ENCODE measurements around the gene ADGRG7.
"Not testable (repeated sequence)": the region's sequence is repeated elsewhere in the genome, so short reads cannot be mapped to it uniquely, and the experiment has no call there.

The ADGRG7 gene

DNA sequence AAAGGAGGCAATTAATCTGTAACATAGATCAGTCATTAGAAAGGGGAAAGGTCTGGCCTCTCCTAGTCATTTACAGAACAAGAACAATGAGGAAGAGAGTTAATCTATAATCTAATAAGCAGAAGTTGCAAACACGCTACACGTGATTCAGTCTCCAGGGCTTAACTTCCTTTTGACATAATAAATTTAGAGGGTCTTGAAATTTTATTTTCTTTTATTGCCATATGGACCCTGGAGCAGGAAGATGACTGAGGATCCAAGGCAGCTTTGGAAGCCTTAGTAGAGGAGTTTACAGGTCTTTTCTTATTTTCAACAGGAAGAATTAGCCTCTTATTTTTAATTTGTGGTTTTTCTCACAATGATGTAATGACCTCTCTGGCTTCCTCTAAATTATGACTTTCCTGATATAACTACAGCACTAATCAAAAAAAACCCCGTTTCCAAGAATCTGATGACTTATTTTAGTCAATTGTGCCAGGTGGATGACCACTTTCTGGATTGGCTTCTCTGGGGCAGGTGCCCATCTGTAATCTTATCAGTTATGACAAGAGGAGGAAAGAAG lies 32.2 kb downstream of the ADGRG7 start:
- FAIRE-seq: no peak

DNA sequence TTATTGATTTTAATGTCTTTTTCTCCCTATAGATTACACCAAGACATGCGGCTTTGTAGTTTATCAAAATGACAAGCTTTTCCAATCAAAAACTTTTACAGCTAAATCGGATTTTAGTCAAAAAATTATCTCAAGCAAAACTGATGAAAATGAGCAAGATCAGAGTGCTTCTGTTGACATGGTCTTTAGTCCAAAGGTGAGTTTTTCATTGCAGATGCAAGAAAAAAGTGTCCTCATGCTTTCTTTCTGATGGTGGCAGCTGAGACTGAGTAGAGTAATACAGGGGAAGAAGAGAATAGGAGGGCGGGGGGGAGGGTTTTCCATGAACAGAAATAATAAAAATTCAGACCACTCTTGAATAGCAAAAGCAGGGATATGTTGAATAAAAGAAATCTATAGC lies 36.5 kb downstream of the ADGRG7 start:
- DNase-seq (ENCODE audit: low spot score) (no peak), FAIRE-seq (no peak)

More for the DNA sequence above, 32.2 kb downstream of the ADGRG7 start:
- no peak for DNase-seq (ENCODE audit: low spot score)

DNA sequence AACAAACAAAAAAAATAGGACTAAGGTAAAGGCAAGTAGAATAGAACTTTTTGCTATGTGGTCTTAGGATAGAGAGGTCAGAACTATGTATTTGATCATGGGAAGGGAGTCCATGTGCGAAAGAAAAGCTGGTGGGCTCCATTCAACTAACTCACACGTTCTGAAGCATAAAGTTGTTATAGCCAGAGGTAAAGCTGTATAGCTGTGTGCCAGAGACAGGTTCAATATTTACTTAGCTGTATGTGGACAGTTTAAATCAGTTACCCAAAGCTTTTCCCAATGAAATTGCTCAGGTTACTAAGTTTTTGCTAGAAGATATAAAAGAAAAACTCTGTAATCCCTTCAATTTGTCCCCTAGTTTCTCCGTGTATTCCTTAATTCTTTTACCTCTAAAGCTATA lies 37.8 kb downstream of the ADGRG7 start:
- no peak for FAIRE-seq

DNA sequence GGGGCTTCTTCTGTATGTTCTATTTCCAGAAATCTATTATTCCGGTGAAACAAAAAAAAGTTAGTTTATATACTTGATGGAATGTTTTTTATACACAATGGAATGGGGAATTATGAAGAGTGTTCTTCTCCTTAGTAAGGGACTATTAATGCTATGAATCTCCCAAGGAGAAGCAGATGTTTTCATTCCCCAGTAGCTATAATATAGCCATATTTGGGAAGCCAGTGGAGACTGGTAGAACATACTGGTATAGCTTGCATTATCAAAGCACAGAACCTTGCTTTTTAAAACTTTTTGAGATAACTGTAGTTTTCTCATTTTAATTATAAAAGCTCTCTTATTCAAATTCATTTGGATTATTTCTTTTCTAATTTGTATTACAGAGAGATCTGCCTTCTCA lies 38.3 kb downstream of the ADGRG7 start:
- no peak for FAIRE-seq
- no peak for DNase-seq (ENCODE audit: low spot score)

More for the DNA sequence above, 37.8 kb downstream of the ADGRG7 start:
- no peak for DNase-seq (ENCODE audit: low spot score)

DNA sequence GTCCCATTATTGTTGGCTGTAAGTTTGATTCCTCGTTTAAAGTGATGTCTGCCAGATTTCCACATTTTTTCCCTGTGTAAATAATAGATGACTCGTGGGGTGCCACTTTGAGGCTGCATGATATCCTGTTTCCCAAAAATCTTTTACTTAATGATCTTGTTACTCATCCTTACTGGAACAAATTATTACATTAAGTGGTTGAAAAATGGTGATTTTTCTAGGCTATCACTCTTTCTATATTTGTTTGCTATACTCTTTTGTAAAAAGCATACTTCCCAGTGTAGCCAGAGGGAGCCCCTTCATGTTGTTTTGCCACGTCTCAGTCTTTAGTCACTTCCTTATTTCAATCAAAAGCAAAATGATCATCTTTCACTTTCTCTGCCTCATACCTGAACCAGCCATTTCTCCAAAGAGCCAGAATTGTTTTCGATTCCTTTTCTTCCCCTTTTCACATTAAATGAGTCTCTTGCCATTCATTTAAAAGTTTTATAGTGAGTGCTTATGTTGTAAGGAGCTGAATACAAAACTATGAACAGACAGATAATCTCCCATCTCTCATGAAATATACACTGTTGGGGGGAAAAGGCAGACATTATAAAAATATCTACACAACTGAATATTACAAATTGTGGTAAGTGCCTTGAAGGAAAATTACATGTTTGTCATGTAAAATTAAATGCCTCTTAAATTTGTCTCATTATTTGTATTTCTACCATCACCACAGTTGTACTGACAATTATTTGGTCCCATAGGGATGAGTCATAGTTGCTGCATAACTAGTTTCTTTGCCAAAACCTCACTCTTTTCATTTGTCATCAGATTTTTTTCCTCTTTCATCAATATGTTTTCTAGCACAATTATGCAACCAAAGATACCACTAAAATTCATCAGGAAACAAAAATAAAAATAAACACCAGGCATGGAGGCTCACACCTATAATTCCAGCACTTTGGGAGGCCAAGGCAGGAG lies 41.5 kb downstream of the ADGRG7 start:
- DNase-seq (ENCODE audit: low spot score): peak; percentile 26
- peak; percentile 81 for FAIRE-seq

DNA sequence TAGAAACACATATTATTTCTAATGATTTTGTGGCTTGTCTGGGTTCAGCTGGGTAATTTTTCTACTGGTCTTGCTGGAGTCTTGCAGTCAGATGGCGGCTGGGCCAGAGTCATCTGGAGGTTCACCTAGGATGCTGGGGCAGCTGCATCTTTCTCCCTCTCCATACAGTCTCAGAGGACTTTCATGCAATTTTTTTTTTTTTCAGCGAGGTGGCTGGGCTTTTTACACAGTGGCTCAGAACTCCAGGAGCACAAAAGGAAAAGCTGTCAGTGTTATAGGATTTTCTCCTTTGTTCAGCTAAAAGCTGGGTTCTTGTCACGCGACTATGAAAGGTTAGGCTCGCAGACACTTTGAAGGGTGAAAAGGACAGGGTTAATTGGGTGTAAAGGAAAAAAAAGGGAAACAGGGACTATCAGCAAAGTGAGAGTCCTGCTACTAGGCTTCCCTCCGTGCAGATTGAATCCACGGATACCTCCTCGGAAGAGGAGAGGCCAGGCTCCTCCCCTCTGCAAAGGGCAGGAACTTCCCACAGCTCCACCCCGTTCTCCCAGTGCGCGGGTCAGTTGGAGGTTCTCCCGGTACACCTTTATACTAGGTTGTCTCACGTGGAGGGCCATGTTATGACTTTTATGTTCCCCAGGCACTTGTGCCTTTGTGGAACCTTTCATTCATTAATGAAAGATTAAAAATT lies 44.3 kb downstream of the ADGRG7 start:
- DNase-seq (ENCODE audit: low spot score) (no peak), FAIRE-seq (no peak)

DNA sequence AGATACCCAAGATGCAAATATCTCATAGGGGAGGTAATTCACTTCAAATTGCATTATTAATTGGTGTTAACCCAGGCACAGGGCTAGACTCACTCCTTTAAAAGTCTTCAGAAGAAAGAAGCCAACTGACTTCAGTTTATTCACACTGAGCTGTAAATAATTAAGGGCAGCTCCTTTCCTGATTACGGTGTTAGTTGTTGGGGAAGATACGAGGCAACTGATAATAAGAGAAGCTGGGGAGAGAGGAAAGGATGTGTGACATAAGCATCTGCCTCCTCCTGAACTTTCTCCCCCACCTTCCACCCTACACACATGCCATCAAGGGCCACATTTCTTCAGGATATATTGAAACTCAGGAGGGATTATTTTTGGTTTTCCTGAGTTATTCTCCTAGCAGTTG lies 47.5 kb downstream of the ADGRG7 start:
- FAIRE-seq: no peak

DNA sequence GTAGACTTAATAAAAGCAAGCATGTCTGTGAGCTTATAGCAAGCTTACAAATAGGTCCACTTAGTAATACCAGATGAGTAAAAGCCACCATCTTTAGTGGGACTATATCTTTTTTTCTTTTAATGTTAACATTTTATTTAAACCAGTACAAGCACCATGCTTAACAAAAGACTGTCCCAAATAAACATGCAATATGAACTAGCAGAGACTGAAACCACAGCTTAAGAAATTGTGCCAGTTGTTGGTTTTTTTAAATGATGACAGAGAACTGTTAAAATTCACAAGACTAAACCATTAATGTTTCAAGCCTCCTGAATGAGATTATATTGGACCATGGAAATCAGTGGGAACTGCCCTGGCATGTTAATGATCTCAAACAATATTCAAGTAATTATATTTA lies 51.9 kb downstream of the ADGRG7 start:
- DNase-seq (ENCODE audit: low spot score); FAIRE-seq: not testable (repeated sequence)

More for the DNA sequence above, 47.5 kb downstream of the ADGRG7 start:
- no peak for DNase-seq (ENCODE audit: low spot score)

DNA sequence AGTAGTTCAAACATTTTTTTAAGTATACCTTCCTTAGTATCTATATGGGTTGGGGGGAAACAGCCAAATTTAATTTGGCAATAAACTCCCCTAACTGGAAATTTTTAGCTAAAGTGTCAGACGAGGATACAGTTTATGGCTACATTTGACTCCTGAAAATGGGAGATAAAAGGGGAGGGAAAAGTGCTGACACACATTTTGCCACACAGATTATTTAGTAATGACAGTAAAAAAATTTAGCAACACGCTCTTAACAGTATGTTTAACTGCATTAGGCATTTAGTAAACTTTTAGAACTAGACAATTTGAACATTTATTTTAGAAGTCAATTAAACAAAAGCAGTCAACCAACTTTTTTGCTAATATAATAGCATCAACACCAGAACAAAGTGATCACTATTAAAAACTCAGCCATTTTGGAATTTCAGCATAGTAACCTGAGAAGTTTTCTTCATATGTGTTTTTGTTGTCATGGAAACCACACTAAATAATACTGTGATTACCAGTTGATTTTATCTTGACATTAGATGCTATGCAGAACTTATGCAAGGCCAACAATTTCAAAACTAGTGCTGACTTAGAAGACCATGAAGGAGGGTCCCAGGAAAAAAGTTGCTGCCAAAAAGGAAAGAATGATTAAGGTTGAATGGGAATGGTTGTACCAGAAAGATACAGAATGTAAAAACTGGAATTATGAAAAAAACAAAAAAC lies 52.9 kb downstream of the ADGRG7 start:
- no peak for FAIRE-seq
- no peak for DNase-seq (ENCODE audit: low spot score)

DNA sequence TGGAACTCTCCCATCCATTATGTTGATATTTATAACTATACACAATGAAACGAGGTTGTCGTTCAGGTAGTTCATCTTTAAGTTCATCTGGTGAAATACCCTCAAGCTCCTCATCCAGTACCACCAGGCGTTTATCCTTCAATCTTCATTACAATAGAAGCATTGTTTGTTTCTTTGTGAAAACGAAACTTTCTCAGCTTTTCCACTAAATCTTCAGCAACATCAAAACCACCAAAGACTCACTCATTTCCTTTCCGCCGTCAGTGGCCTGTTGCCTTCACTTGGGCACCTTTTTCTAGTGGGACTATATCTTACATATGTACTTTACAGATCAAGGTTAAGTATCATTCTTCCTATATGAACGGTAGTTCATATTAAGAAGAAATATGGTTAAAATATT lies 55.8 kb downstream of the ADGRG7 start:
- DNase-seq (ENCODE audit: low spot score) (no peak), FAIRE-seq (no peak)

DNA sequence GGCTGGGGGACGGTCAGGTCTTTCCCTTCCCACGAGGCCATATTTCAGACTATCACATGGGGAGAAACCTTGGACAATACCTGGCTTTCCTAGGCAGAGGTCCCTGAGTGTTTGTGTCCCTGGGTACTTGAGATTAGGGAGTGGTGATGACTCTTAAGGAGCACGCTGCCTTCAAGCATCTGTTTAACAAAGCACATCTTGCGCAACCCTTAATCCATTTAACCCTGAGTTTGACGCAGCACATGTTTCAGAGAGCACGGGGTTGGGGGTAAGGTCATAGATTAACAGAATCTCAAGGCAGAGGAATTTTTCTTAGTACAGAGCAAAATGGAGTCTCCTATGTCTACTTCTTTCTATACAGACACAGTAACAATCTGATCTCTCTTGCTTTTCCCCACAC lies 57.3 kb downstream of the ADGRG7 start:
- FAIRE-seq; DNase-seq (ENCODE audit: low spot score): not testable (repeated sequence)

DNA sequence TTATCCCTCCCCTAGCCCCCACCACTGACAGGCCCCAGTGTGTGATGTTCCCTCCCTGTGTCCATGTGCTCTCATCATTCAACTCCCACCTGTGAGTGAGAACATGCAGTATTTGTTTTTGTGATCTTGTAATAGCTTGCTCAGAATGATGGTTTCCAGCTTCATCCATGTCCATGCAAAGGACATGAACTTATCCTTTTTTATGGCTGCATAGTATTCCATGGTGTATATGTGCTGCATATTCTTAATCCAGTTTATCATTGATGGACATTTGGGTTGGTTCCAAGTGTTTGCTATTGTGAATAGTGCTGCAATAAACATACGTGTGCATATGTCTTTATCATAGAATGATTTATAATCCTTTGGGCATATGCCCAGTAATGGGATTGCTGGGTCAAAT lies 57.9 kb downstream of the ADGRG7 start:
- FAIRE-seq: not testable (repeated sequence)

DNA sequence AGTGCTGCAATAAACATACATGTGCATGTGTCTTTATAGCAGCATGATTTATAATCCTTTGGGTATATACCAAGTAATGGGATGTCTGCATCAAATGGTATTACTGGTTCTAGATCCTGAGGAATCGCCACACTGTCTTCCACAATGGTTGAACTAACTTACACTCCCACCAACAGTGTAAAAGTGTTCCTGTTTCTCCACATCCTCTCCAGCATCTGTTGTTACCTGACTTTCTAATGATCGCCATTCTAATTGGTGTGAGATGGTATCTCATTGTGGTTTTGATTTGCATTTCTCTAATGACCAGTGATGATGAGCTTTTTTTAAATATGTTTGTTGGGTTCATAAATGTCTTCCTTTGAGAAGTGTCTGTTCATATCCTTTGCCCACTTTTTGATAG lies 61.6 kb downstream of the ADGRG7 start:
- not testable (repeated sequence) for FAIRE-seq; DNase-seq (ENCODE audit: low spot score)

More for the DNA sequence above, 57.9 kb downstream of the ADGRG7 start:
- not testable (repeated sequence) for DNase-seq (ENCODE audit: low spot score)

DNA sequence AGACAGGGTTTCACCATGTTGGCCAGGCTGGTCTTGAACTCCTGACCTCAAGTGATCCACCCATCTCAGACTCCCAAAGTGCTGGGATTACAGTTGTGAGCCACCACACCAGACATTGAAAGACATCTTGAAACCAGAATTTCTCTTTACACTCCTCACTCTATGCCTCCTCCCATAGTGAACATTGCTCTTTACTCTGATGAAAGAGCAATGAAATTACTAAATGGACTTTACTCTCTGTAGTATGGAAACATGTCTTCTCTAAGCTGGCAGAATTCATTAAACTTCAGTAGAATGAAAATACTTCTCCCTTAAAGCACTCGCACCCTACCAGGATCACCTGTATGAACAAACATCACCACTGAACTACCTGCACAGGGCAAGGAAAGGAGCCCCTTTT lies 72.1 kb downstream of the ADGRG7 start:
- FAIRE-seq: no peak
- no peak for DNase-seq (ENCODE audit: low spot score)

DNA sequence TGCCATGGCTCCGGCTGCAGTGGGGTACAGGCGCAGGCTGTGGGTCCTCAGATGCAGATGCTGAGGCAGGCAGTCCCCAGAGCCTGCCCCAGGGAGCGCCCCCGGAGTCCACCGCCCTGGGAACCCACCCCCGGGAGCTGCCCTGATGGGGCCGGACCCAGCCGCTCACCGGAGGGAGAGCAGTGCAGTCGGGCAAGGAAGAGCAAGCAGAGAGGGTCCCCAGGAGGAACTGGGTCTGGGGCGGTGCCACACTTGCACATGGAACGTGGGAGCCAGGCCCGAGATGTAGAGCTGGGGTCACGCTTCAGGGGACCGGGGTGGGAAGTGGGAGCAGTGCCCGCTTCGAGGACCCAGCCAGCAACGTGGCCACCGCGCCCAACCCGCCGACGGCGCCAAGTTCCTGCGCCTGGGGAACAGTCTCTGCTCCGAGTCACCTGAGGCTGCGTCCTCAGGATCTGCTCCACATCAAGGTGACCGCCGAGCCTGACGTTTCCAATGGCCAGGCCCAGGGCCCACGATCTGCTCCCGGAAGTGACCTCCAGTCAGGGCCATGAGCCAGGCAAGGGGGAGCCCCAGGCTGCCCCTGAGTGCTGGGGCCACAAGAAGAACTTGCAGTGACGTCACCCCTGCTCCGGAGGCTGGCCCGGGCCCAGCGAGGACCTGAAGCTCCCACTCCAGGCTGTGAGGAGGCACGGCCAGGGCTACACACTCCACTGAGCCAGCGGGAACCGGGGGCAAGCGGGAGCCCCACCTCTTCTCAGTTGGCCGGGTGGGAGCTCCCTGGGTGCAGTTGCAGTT lies 72.9 kb downstream of the ADGRG7 start:
- DNase-seq (ENCODE audit: low spot score): no peak
- FAIRE-seq: no peak

DNA sequence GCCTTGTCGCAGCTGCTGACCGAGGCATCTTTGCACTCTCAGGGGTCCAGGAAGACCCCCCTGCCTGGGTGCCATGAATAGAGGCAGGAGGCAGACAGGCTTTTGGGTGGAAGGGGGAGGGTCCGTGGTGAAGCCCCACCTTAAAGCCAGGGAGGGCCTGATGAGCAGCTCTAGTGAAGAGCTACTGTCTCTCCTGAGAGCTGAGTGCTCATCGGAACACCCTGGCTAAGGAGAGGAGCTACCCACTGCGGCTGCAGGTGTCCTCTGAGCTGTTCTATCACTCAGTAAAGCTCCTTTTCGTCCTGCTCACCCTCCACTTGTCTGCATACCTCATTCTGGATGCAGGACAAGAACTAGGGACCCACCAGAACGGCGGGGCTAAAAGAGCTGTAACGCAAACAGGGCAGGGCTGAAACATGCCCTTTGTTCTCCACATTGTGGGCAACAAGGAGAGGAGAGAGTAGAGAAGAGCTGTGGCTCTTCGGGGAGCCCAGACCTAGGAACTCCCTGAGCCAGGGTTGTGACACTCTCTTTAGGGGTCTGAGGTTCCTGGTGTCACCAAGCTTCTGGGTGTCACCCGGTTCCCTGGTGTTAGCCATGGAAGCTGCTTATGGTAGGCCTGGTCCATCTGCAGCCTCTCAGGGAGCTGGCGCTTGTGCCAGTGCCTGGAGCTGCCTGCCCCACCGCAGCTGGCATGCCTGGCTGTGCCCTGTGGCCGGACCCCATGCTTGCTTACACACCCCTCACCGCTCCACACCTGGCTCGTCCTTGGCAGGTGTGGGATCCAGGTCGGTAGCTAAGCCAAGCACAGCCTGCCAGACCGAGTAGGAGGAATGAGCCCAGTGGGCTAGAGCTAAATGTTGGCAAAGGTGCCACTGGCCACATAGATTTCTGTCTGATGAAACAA lies 73.7 kb downstream of the ADGRG7 start:
- FAIRE-seq (no peak), DNase-seq (ENCODE audit: low spot score) (no peak)

DNA sequence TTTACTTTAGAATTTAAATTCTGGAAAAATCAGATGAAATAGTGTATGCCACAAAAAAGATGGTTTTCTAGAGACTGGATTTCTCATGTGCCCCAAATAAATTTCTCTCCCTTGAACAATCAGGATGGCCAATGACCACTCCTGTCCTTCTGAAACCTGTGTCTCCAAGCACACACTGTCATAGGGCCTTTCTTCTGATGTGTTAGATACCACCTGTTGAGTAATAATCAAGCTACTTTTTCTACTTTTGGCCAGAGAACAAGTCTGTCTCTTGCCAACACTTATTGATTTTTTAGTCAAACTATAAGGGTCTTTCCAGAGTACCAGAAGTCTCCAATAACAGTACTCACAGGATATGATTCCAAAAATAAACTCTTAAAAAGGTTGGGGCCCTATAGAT lies 83.8 kb downstream of the ADGRG7 start:
- no peak for FAIRE-seq

DNA sequence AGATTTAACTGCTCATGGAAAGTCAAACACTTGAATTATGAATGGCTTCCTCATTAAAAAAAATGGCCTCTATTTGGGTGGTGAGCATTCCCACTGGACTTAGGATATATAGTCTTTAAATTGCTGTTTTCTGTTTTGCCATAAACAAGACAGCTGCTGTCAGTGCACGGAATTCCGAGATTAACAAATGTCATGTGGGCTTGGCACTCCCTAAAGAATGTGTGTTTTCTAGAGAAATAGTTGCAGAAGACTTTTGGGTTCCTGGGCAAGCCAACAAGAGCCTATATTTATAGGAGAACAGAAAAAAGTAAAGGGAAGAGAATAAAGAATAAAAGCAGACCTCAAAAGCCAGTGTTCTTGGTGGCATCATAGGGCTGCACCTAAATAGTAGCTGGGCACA lies 86.3 kb downstream of the ADGRG7 start:
- FAIRE-seq (no peak), DNase-seq (ENCODE audit: low spot score) (no peak)

More for the DNA sequence above, 83.8 kb downstream of the ADGRG7 start:
- no peak for DNase-seq (ENCODE audit: low spot score)

DNA sequence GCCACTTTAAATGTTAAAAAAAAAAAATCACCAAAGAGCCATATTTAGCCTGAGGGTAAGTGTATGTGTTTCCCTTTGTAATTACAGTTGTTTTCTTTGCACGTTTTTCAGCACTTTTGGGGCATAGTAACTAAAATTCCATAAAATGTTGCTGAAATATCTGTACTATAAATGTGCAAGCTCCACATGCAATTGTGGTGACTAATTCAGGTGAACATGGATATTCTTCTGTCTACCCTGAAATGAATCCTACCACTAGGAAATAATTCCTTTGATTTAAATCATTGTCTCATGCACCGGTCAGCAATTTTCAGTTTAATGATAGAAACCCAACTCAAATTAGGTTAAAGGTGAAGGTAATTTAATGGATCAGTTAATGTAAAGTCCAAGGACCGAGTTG lies 86.8 kb downstream of the ADGRG7 start:
- no peak for FAIRE-seq
- DNase-seq (ENCODE audit: low spot score): no peak
